GM12878 (cell line): ENCODE data around the gene PLXNA4. TPM values are rescaled to one million over a fixed set of nuclear protein-coding genes. Genes with fewer than 3 reads are reported as not detected.

Source experiments
- BCL3 ChIP-seq: IDR thresholded peaks from 2 replicates; pipeline ENCODE4 v1.6.1; 2011; ENCODE audit warnings: borderline replicate concordance, low read depth, mild to moderate bottlenecking, moderate library complexity, low read length; ENCODE audit not compliant: insufficient read depth, poor library complexity, severe bottlenecking
- CBX3 ChIP-seq: fragments of 200-600 bp; sonication (generic); IDR thresholded peaks from 2 replicates; pipeline ENCODE4 v1.6.1; 2016; ENCODE audit warnings: low read depth, borderline replicate concordance
- CREM ChIP-seq: IDR thresholded peaks from 2 replicates; pipeline ENCODE4 v1.6.1; 2014; ENCODE audit warnings: antibody characterized with exemption, low read depth
- MEF2B ChIP-seq: fragments of 450-650 bp; IDR thresholded peaks from 2 replicates; pipeline ENCODE4 v1.6.1; 2018; ENCODE audit warnings: mild to moderate bottlenecking, moderate library complexity; ENCODE audit not compliant: partially characterized antibody, poor library complexity, severe bottlenecking
- PBX3 ChIP-seq: IDR thresholded peaks from 2 replicates; pipeline ENCODE4 v1.6.1; 2011; ENCODE audit warnings: mild to moderate bottlenecking, low read depth, low read length, moderate library complexity; ENCODE audit not compliant: insufficient replicate concordance
- POLR2A ChIP-seq: IDR thresholded peaks from 2 replicates; pipeline ENCODE4 v1.6.1; 2011; ENCODE audit warnings: low read depth, mild to moderate bottlenecking, low read length
- RCOR1 ChIP-seq: conservative IDR thresholded peaks from 2 replicates; pipeline ENCODE4 v1.6.1; 2012; ENCODE audit warnings: low read depth, low read length, improper control_type of control experiment
- RELB ChIP-seq: fragments of 450-650 bp; IDR thresholded peaks from 2 replicates; pipeline ENCODE4 v1.6.1; 2017; ENCODE audit warnings: low read depth, mild to moderate bottlenecking, moderate library complexity
- SIN3A ChIP-seq: IDR thresholded peaks from 2 replicates; pipeline ENCODE4 v1.6.1; 2012; ENCODE audit warnings: low read depth, low read length, improper control_type of control experiment
- SREBF2 ChIP-seq: IDR thresholded peaks from 2 replicates; pipeline ENCODE4 v1.6.1; 2012; ENCODE audit warnings: mild to moderate bottlenecking, low read length
- YBX1 ChIP-seq: fragments of 450-650 bp; IDR thresholded peaks from 2 replicates; pipeline ENCODE4 v1.6.1; 2016; ENCODE audit warnings: antibody characterized with exemption
- ZNF217 ChIP-seq: fragments of 450-650 bp; IDR thresholded peaks from 2 replicates; pipeline ENCODE4 v1.6.1; 2017; ENCODE audit warnings: antibody characterized with exemption, mild to moderate bottlenecking
- ZSCAN29 ChIP-seq: fragments of 450-650 bp; IDR thresholded peaks from 2 replicates; pipeline ENCODE4 v1.6.1; 2017; ENCODE audit warnings: mild to moderate bottlenecking, moderate library complexity
- polyA plus RNA-seq, 11 experiments: library from polyadenylated mRNA; depleted of rRNA in 4 of 11; unstranded in 6 of 11; stranded (reverse) in 5 of 11; fragments of >200 nt; fragmentation: Nextera tagmentation in 4 of 11; fragmentation: Illumina TruSeq in 1 of 11; extraction: Ambion mirVana in 4 of 11; extraction: Trizol in 1 of 11; gene quantifications; 1 replicate in 1 of 11; 2 replicates in 10 of 11; pipeline versions ENCODE4 v1.2.1 to v1.2.3, GENCODE V29; 2011 to 2016; ENCODE audit warnings: inconsistent platforms in 2 of 11, missing spikeins in 2 of 11, low read depth in 1 of 11
- total RNA-seq, 4 experiments: library from RNA; depleted of rRNA in 3 of 4; stranded (reverse); fragments of >200 nt in 3 of 4; fragmentation: Illumina TruSeq in 1 of 4; extraction: Trizol in 1 of 4; gene quantifications; 2 replicates each; pipeline versions ENCODE4 v1.2.1 to v1.2.3, GENCODE V29; 2013 to 2021

The PLXNA4 gene
- total and polyA plus RNA-seq, 10 of the 15 experiments (the other 5 are each of a cell fraction or from before 2014, with no cell fraction given) = 0.03 TPM; not detected in 9

GRCh38 chr7:132142006-132142405, 434.3 kb downstream of the PLXNA4 start (continued):
- TF ChIP-seq BCL3 (no peak), ZNF217 (no peak), RELB (no peak), CBX3 (no peak), MEF2B (no peak), SREBF2 (no peak), YBX1 (no peak), RCOR1 (no peak), ZSCAN29 (no peak), CREM (no peak), POLR2A (no peak), SIN3A (no peak), PBX3 (no peak)
